Prostate gland (tissue), 2 donors: ENCODE data around the gene PAPPA2. TPM values are rescaled to one million over a fixed set of nuclear protein-coding genes. Genes with fewer than 3 reads are reported as not detected.

Source experiments
- DNase-seq: peaks from one replicate; pipeline ENCODE4 v3.0.0-alpha.2; 2019; ENCODE audit warnings: low spot score
- H3K27ac ChIP-seq, 2 donors: fragments of 200-600 bp; sonication (generic); 2 replicates each; pipeline ENCODE4 v1.5.1; 2017 to 2019
- H3K27me3 ChIP-seq: fragments of 200-600 bp; sonication (generic); replicated peaks from 2 replicates; pipeline ENCODE4 v1.5.1; 2019; ENCODE audit not compliant: insufficient read depth
- H3K36me3 ChIP-seq, 2 donors: fragments of 200-600 bp; sonication (generic); 1 replicate in 1 of 2; 2 replicates in 1 of 2; pipeline versions ENCODE4 v1.5.1 to v1.8.1; 2017 to 2019
- H3K4me1 ChIP-seq: fragments of 200-600 bp; sonication (generic); replicated peaks from 2 replicates; pipeline ENCODE4 v1.5.1; 2019
- H3K4me3 ChIP-seq, 2 donors: fragments of 200-600 bp; sonication (generic); 2 replicates each; pipeline ENCODE4 v1.5.1; 2017 to 2019
- H3K9me3 ChIP-seq: fragments of 200-600 bp; sonication (generic); 2 replicates; pipeline ENCODE4 v1.5.1; 2017
- POLR2A ChIP-seq: fragments of 450-650 bp; IDR thresholded peaks from one replicate; pipeline ENCODE4 v1.6.1; 2016; ENCODE audit warnings: antibody characterized with exemption, mild to moderate bottlenecking
- POLR2AphosphoS5 ChIP-seq: sonication (generic); formaldehyde crosslinking; IDR thresholded peaks from one replicate; pipeline ENCODE4 v1.6.1; 2017; ENCODE audit warnings: antibody characterized with exemption
- WGBS: methylation state at CpG from one replicate; pipeline ENCODE4 v1.1.5; 2018; 5-methylcytosine and 5-hydroxymethylcytosine counted together
- intact Hi-C: fragments of 100-400 bp; cut with DNase I; formaldehyde crosslinking; loops from one replicate; pipeline ENCODE4 v1.14.2; 2022
- total RNA-seq, 2 donors: library from RNA; depleted of rRNA; stranded (reverse); fragments of >200 nt; gene quantifications; one replicate each; pipeline ENCODE4 v1.1.0, GENCODE V29; 2016
- TF ChIP-seq, protein P1 (sequence below), 4 experiments: fragments of 200-600 bp in 2 of 4; fragments of 450-650 bp in 2 of 4; sonication (generic) in 2 of 4; IDR thresholded peaks; 1 replicate in 3 of 4; 2 replicates in 1 of 4; pipeline ENCODE4 v1.5.1; 2016 to 2019; ENCODE audit warnings: antibody characterized with exemption in 4 of 4, mild to moderate bottlenecking in 2 of 4, moderate library complexity in 2 of 4

PAPPA2 gene
- total RNA-seq, 2 donors from 2014 or later = 0.36 to 1.9 TPM

DNA sequence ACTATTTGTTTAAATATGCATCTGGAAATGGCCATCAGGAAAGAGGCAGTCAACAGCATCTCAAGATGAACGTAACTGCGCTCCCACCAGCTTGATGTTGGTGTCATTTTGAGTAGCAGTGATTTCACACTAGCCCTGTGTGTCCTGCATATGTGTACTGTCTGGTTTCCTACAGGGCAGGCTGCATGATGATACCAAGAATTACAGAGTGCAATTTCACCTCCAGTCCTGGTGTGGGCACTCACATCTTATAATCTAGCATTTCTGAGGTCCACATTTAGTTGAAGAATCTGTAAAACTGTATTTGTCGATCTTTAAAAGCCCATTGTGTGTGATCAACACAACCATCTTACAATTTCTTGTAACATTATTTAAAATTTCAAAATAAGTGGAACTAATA lies 336.4 kb downstream of the PAPPA2 start:
- no peaks in the 10 kb centered on the region for H3K36me3 ChIP-seq
- no peaks in the 10 kb centered on the region for H3K4me1 ChIP-seq
- intact Hi-C loops = no loop called here
- no peak for DNase-seq
- no peaks in the 10 kb centered on the region for H3K27me3 ChIP-seq
- no peaks in the 10 kb centered on the region for H3K9me3 ChIP-seq
- no peak for TF ChIP-seq POLR2A
- TF ChIP-seq POLR2AphosphoS5 = no peak
- TF ChIP-seq, protein P1, sequence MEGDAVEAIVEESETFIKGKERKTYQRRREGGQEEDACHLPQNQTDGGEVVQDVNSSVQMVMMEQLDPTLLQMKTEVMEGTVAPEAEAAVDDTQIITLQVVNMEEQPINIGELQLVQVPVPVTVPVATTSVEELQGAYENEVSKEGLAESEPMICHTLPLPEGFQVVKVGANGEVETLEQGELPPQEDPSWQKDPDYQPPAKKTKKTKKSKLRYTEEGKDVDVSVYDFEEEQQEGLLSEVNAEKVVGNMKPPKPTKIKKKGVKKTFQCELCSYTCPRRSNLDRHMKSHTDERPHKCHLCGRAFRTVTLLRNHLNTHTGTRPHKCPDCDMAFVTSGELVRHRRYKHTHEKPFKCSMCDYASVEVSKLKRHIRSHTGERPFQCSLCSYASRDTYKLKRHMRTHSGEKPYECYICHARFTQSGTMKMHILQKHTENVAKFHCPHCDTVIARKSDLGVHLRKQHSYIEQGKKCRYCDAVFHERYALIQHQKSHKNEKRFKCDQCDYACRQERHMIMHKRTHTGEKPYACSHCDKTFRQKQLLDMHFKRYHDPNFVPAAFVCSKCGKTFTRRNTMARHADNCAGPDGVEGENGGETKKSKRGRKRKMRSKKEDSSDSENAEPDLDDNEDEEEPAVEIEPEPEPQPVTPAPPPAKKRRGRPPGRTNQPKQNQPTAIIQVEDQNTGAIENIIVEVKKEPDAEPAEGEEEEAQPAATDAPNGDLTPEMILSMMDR (IDR thresholded peaks at IDR 0.05) = no peak
- WGBS = 95% methylated on average over 3 of the region's 3 CpGs
- H3K4me3 ChIP-seq = no peak overlapping the region
- H3K27ac ChIP-seq = no peak overlapping the region

DNA sequence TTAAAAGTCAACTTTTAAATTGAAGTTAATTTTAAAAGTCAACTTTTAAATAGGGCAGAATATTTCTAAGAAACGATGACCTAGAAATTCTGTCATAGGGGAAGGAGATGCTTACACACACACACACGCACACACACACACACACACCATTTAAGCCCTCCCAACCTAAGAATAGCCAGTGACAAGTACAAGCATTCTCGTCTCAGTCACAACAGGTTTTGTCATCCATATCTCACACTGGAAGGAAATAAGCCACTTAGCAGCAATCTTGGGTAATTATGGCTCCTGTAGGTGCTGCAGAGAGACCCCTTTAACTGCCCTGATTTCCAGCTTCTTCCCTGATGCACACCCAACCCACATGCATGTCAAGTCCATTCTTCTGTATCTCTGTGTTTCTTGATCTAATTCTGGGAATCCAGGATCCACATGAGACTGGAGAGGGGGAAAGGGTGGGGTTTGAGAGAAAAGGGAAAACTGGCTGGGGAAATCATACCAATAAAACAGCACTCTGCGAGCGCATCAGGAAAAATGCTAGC lies 338.1 kb downstream of the PAPPA2 start:
- H3K36me3 ChIP-seq = no peaks in the 10 kb centered on the region
- H3K27ac ChIP-seq = no peak overlapping the region
- 47% methylated on average over 5 of the region's 5 CpGs for WGBS
- H3K4me3 ChIP-seq = no peak overlapping the region
- H3K9me3 ChIP-seq = no peaks in the 10 kb centered on the region
- TF ChIP-seq POLR2A = no peak
- TF ChIP-seq POLR2AphosphoS5 = no peak
- TF ChIP-seq, protein P1 (IDR thresholded peaks at IDR 0.05) = no peak
- no peak for DNase-seq
- intact Hi-C loops = no loop called here
- H3K4me1 ChIP-seq = no peaks in the 10 kb centered on the region
- H3K27me3 ChIP-seq = no peaks in the 10 kb centered on the region

DNA sequence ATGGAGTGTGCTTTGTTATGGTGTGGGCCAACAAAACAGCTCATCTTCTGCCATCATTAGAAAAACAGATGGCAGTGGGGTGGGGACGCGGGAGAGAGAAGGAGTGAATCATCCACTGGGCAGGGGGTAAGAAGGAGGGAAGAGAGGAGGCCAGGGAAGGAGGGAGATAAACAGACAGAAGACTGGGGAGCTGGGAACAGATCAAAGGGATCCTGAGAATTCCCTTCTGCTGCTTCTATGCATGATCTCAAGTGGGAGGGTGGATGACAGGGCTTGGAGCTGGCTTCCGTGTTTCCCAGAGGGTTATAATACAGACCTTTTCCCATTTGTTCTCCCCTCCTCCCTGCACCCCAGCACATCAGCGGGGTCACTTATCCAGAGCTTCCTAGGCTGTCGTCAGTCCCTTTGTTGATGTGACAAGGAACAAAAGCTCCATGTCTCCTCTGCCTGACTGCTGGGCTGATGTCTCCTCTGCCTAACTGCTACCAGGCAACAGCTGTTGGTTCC lies 338.6 kb downstream of the PAPPA2 start:
- TF ChIP-seq POLR2AphosphoS5 (no peak), POLR2A (no peak)
- TF ChIP-seq, protein P1 (IDR thresholded peaks at IDR 0.05) = no peak
- no peaks in the 10 kb centered on the region for H3K4me1 ChIP-seq
- intact Hi-C loops = no loop called here
- no peaks in the 10 kb centered on the region for H3K36me3 ChIP-seq
- 30% methylated on average over 5 of the region's 5 CpGs for WGBS
- H3K4me3 ChIP-seq = no peak overlapping the region
- no peaks in the 10 kb centered on the region for H3K27me3 ChIP-seq
- DNase-seq = no peak
- H3K27ac ChIP-seq = no peak overlapping the region
- no peaks in the 10 kb centered on the region for H3K9me3 ChIP-seq

DNA sequence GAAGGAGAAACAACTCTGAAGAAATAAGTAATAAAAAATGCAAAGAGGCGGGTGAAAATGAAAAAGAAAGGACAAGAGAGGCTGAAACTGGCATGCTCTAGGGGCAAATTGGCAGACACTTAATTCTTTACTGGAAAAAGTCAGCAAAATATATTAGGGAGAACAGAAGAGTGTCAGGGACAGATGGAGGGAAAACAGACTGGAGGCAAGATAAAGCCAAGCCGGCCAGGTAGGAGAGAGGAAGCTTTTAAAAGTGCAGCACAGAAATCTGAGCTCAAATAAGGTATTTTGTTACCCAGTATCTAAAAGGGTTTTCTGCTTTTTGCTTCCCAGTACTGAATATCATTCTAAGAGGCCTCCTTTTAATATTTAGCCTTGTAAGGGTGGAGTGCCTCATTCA lies 339.3 kb downstream of the PAPPA2 start:
- no peaks in the 10 kb centered on the region for H3K27me3 ChIP-seq
- H3K4me3 ChIP-seq = no peak overlapping the region
- H3K4me1 ChIP-seq = no peaks in the 10 kb centered on the region
- H3K36me3 ChIP-seq = no peaks in the 10 kb centered on the region
- WGBS = 66% methylated on average over 2 of the region's 2 CpGs
- no peak for DNase-seq
- no peak overlapping the region for H3K27ac ChIP-seq
- no peak for TF ChIP-seq POLR2AphosphoS5
- TF ChIP-seq, protein P1 (IDR thresholded peaks at IDR 0.05) = no peak
- no peak for TF ChIP-seq POLR2A
- no peaks in the 10 kb centered on the region for H3K9me3 ChIP-seq
- intact Hi-C loops = no loop called here

DNA sequence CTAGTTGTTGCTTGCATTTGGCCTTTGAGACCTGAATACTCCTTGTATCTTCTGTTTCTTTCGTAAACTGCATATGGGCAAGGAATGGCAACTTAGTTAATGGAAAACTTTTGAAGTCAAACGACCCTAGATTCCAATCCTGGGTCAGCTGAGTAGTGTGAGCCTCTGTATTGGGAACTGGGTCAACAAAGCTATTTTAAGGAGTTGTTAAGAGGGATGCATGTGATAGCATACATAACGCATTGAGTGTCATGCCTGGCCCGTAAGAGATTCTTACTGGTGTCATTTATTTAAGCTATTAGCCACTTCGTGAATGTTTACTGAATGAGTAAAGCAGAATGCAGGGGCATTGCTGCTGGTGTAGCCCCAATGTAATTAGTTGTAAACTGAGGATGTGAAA lies 340.1 kb downstream of the PAPPA2 start:
- no peak for TF ChIP-seq POLR2A
- TF ChIP-seq, protein P1 (IDR thresholded peaks at IDR 0.05) = no peak
- no peak for TF ChIP-seq POLR2AphosphoS5
- H3K36me3 ChIP-seq = no peaks in the 10 kb centered on the region
- H3K27me3 ChIP-seq = no peaks in the 10 kb centered on the region
- 59% methylated on average over 5 of the region's 5 CpGs for WGBS
- intact Hi-C loops = no loop called here
- no peaks in the 10 kb centered on the region for H3K4me1 ChIP-seq
- H3K9me3 ChIP-seq = no peaks in the 10 kb centered on the region
- DNase-seq = no peak
- no peak overlapping the region for H3K27ac ChIP-seq
- H3K4me3 ChIP-seq = no peak overlapping the region
